Measurements from ENCODE around the gene BST1.

DNA sequence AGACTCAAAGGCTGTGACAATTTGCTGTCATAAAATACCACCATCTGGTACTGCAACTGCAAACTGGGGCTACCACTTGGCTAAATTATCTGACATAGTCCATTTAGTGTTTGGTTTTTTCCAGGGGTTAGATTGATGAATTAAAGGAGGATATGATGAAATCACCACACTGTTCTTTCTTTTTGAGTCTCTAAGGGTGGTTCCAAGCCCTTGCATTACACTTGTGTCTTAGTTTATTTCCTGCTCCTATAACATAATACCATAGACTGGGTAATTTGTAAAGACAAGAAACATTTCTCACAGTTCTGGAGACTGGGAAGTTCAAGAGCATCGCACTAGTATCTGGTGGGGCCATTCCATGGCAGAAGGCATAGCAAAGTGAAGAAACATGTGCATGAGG lies 43.2 kb downstream of the BST1 start:
- TF ChIP-seq, protein P1, sequence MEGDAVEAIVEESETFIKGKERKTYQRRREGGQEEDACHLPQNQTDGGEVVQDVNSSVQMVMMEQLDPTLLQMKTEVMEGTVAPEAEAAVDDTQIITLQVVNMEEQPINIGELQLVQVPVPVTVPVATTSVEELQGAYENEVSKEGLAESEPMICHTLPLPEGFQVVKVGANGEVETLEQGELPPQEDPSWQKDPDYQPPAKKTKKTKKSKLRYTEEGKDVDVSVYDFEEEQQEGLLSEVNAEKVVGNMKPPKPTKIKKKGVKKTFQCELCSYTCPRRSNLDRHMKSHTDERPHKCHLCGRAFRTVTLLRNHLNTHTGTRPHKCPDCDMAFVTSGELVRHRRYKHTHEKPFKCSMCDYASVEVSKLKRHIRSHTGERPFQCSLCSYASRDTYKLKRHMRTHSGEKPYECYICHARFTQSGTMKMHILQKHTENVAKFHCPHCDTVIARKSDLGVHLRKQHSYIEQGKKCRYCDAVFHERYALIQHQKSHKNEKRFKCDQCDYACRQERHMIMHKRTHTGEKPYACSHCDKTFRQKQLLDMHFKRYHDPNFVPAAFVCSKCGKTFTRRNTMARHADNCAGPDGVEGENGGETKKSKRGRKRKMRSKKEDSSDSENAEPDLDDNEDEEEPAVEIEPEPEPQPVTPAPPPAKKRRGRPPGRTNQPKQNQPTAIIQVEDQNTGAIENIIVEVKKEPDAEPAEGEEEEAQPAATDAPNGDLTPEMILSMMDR (IDR thresholded peaks at IDR 0.05), result no peak
- no peak for TF ChIP-seq POLR2A (IDR thresholded peaks at IDR 0.05)

Data from body of pancreas (tissue), 4 donors.